Head of caudate nucleus (tissue), 42 donors: ENCODE data around the gene SARM1.

ENCODE experiments used
- DNase-seq, 42 donors: peaks; one replicate each; pipeline versions ENCODE4 v3.0.0 to v3.0.0-alpha.2; 2020 to 2021; ENCODE audit warnings: mixed read lengths in 7 of 42
- intact Hi-C: fragments of 100-400 bp; cut with DNase I; formaldehyde crosslinking; loops from one replicate; pipeline ENCODE4 v1.15.0; 2022

The SARM1 gene

GRCh38 chr17:28371245-28372202 lies at the start of gene SARM1:
SARM1 (plus strand) TSS chr17:28371694; CDS start chr17:28372033, 339 bp downstream.
- intact Hi-C loops = no loop called here

GRCh38 chr17:28324267-28324745 lies 47.2 kb upstream of the SARM1 start:
- DNase-seq = peak in 1 of 42 donors; percentile 11
- intact Hi-C loops = no loop called here

More at GRCh38 chr17:28371245-28372202, at the start of gene SARM1:
- DNase-seq = peak; percentile 71 to 95 (median 89)

DNA sequence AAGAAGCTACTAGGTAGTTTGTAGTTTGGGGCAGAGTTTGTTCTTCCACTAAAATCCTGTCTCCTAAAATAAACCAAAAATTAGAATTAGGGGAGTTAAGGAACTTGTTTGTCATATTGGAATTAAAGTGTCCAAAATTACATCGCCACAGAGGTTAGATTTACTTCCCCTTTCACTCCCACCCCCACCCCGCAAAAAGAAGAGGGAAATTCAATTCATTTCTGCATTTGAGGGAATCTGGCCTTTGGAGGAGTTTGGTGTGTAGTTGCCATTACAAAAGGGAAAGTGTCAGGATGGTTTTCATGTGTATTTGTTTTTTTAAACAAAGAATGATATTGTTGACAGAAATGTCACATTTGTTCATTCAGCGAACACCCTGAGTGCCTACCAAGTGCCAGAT lies 46.7 kb upstream of the SARM1 start:
- no peak for DNase-seq

DNA sequence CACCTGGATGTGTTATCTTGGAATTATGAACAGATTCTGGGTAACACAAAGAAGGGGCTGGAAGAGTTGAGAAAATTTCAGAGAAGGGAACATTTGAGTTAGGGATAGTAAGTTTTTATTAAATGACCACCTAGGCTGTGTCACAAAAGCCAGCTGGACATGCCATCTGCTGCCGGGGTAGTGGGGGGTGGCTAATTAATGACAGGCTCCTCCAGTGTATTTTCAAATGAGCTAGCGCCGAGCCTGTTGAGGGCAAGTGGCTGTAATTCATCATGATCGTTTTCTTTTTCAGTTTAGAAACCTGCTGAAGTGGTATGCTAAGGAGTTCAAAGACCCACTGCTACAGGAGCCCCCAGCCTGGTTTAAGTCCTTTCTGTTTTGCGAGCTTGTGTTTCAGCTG lies 46.3 kb upstream of the SARM1 start:
- DNase-seq = peak in 1 of 42 donors; percentile 14
- intact Hi-C loops = no loop called here

More for the DNA sequence above, 46.7 kb upstream of the SARM1 start:
- intact Hi-C loops = no loop called here

GRCh38 chr17:28326114-28326513 lies 45.4 kb upstream of the SARM1 start:
- intact Hi-C loops = no loop called here
- peak in 1 of 42 donors; percentile 11 for DNase-seq

- intact Hi-C loops = no loop called here
- DNase-seq = peak in 1 of 42 donors; percentile 11
Measured at GRCh38 chr17:28327031-28327607, 44.4 kb upstream of the SARM1 start.

DNA sequence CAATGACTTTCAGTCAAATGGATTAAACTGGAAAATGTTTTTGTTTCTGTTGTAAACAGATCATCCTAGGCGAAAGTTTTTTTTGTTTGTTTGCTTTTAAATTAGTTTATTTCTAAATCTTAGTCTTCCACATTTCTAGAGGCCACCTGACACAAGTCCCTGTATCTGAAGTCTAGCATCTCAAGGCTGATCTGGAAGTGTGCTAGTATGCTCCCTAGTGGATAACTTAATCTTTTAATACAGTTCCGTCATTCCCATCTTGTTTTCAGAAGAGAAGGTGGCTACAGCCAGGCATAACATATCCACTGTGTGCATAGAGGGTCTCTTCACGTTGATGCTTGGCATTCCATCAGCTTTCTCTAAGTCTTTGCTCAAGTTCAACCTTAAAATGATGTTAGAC lies 43.8 kb upstream of the SARM1 start:
- intact Hi-C loops = no loop called here

GRCh38 chr17:28328325-28328724 lies 43.2 kb upstream of the SARM1 start:
- intact Hi-C loops = no loop called here
- DNase-seq = peak in 2 of 42 donors; percentile 7 to 11

More for the DNA sequence above, 43.8 kb upstream of the SARM1 start:
- DNase-seq = peak in 1 of 42 donors; percentile 2

- no peak for DNase-seq
- intact Hi-C loops = no loop called here
Measured at GRCh38 chr17:28330671-28331070, 40.8 kb upstream of the SARM1 start.

DNA sequence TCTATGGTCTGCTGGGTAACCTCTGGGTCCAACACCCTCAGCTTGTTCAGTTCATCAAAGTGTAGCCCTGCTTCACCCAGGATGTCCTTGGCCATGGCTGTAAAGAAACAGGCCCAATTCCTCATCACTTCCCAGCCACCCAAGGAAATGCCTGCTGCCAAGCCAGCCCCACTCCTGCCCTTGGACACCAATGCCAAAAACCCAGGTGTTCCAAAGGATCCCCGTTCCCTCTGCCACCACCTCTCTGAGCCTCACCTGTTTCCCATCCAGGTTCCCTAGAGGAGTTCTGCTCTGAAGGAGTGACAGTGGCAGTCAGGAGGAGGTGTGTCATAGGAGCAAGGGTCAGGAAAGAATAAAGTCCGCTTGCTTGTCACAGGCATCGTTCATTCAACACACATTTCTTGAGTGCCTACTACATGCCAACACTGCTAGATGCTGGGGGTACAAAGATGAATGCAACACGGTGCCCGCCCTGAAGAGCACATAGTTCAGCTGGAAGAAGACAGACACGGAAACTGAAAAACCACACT lies 39.5 kb upstream of the SARM1 start:
- intact Hi-C loops = no loop called here
- no peak for DNase-seq

GRCh38 chr17:28333083-28333746 lies 38.3 kb upstream of the SARM1 start:
- intact Hi-C loops = no loop called here
- no peak for DNase-seq

DNA sequence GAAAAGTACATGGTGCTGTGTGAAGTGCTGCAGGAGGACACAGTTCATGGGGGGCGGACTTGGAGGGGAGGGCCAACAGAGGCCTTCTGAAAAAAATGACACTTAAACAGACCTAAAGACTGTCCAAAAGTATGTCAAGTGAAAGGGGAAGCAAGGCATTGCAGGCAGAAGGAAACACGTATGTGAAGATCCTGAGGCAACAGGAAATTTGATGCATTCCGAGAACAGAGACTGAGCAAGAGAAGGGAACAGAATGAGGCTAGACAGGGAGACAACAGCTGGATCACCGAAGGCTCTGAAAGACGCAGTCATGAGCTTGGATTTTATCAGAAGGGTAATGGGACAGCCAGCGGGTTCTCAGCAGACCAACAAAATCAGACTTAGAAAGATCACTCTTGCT lies 37.3 kb upstream of the SARM1 start:
- DNase-seq = peak in 1 of 42 donors; percentile 10
- intact Hi-C loops = no loop called here

DNA sequence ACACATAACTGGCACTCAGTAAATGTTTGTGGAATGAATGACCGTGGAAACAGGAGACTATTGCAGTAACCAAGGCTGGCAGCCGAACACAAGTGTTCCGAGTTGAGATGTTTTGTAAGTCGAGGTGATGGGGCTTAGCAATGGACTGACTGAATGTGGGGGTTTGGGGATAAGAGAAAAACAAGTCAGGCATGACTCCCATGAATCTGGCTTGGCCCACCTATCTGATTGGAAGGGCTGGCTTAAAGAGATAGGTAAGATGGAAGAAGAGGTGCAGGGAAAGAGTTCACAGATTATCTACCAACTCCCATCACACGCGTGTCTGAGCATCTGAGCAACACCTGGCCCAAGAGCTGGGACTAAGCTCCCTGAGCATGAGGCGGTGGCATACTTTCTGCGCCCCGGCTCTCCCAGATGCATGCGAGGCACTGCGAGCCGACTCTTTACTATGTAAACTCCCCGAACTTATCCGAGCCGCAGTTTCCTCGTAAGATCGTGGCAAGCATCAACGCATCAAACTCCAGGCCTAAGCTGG lies 36.8 kb upstream of the SARM1 start:
- intact Hi-C loops = loop anchor here (1.0 kb wide), 1 partner anchor 23 kb away; the partner anchor contains the start of gene POLDIP2
- peak in 3 of 42 donors; percentile 9 to 25 (median 19) for DNase-seq

DNA sequence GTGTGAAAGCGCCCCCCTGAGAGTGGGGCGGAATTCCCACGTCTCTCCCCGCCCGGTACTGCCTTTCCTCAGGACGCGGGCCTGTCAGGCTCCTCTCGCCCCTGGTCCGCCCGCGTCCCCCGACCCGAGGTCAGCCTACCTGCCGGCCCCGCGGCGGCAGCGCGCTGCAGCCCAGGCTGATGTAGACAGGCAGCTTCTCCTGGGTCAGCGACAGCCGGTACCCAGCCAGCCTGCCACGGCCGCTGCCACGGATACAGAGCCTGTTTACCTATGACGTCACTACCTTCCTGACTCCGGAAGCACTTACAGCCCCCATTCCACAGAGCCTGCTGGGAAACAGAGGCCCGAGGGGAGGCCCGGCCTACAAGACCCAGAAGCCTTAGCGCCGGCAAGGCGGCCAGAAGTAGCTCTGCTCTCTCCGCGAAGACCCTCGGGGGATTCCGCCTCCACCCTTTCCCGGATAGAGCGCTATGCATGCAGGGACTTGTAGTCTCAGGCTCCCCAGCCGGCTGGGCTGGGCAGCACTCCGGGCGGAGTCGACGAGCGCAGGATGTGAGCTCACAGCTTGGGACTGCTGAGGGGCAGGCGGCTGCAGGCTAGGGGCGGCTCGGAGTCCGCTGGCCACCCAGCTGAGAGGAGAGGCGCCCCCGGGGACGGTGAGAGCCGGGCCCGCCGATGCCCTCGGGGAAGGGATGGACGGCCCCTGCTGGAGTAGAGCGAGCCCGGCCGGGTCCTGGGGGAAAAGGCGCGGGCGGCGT lies 36.1 kb upstream of the SARM1 start, which contains the start of the genes IFT20 and TNFAIP1:
TSS of gene IFT20 (minus strand) at position 272 of the 758 bp plus-strand sequence. CDS start 3,487 bp downstream, outside the sequence.
TSS of gene TNFAIP1 (plus strand) at position 561 of the 758 bp plus-strand sequence. CDS start 3,761 bp downstream, outside the sequence.
- intact Hi-C loops = loop anchor here (1.0 kb wide), 1 partner anchor 22 kb away; the partner anchor contains the start of gene POLDIP2

DNA sequence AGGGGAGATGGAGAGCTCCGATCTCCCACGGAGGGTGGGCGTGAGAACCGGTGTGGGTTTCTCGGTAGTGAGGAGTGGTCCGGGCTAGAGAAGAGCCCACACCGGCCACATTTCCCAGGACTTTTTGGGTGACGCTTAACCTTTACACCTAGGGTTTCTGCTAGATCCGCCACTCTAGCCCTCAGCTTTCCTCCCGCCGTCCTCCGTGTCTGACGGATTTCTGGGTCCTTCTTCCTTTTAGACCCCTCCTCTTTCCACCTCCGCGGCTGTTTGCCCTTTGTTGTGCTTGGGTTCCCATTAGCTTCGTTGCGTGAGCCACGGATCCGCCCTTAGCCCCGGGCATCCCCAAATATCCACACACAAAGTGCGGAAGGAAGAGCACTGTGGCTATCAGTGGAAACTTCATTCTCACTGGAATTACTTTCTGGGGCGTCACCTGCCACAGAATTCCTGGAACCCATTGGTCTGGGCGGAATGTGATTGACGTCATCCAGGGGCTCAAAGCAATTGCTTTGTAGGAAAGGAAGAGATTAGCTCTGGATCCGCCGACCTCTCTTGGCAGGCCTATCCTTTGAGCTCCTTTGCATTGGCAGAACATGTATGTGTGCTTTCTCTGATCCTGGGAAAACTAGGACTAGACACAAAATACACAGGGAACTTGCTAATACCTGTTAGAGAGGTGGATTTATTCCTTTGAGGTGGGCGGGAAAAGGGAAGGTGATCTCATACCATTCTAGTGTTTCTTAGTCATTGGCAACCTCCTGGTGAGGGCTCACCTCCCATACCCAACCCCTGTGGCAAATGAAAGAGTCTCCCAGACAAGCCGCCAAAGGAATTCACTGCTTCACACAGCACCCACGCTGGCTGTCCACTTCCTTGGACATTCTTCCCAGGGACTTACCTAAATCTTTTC lies 35.3 kb upstream of the SARM1 start:
- intact Hi-C loops = loop anchor here (1.0 kb wide), 1 partner anchor 21 kb away; the partner anchor contains the start of gene POLDIP2
- DNase-seq = peak in 37 of 42 donors; percentile 8 to 79 (median 49)

More for the DNA sequence above, 36.1 kb upstream of the SARM1 start, which contains the start of the genes IFT20 and TNFAIP1:
- peak; percentile 97 to 100 (median 99) for DNase-seq

GRCh38 chr17:28338056-28338768 lies 33.3 kb upstream of the SARM1 start:
- DNase-seq = no peak
- intact Hi-C loops = no loop called here
